IPS-18c (cell line): ENCODE results near the gene NRGN.
"Not testable (repeated sequence)": the region's sequence is repeated elsewhere in the genome, so short reads cannot be mapped to it uniquely, and the experiment has no call there.

Source experiments
- H3K4me3 ChIP-seq: 2 replicates; pipeline ENCODE4 v1.7.0; 2013; ENCODE audit warnings: low read depth, mild to moderate bottlenecking, low read length, moderate library complexity; ENCODE audit not compliant: insufficient read depth
- H3K9me3 ChIP-seq: one replicate; pipeline ENCODE4 v1.6.1; 2013; ENCODE audit warnings: mild to moderate bottlenecking, low read length, moderate library complexity; ENCODE audit not compliant: control insufficient read depth, insufficient read depth

NRGN gene

GRCh38 chr11:124762624-124763155 lies 22.9 kb downstream of the NRGN start:
- peak overlapping the region; percentile 65 for H3K4me3 ChIP-seq
- H3K9me3 ChIP-seq: no peaks in the 10 kb centered on the region

- peak overlapping the region; percentile 65 for H3K4me3 ChIP-seq
- H3K9me3 ChIP-seq: no peaks in the 10 kb centered on the region
These were observed 23.6 kb downstream of the NRGN start for GRCh38 chr11:124763156-124763947.

GRCh38 chr11:124766156-124766555 lies 26.4 kb downstream of the NRGN start:
- H3K9me3 ChIP-seq: no peaks in the 10 kb centered on the region
- no peak overlapping the region for H3K4me3 ChIP-seq

- Histone ChIP-seq H3K9me3 (no peaks in the 10 kb centered on the region), H3K4me3 (no peak overlapping the region)
These were observed 29.2 kb downstream of the NRGN start for GRCh38 chr11:124768914-124769313.

GRCh38 chr11:124769806-124770774 lies 30.3 kb downstream of the NRGN start:
- Histone ChIP-seq H3K9me3 (no peaks in the 10 kb centered on the region), H3K4me3 (no peak overlapping the region)

- not testable (repeated sequence) for H3K4me3 ChIP-seq
These were observed 31.2 kb downstream of the NRGN start for GRCh38 chr11:124770959-124771358.

GRCh38 chr11:124776865-124777645 lies 37.3 kb downstream of the NRGN start:
- Histone ChIP-seq H3K4me3 (no peak overlapping the region), H3K9me3 (no peaks in the 10 kb centered on the region)

More at GRCh38 chr11:124770959-124771358, 31.2 kb downstream of the NRGN start:
- H3K9me3 ChIP-seq: not testable (repeated sequence)

- no peak overlapping the region for H3K4me3 ChIP-seq
- no peaks in the 10 kb centered on the region for H3K9me3 ChIP-seq
These were observed 38.5 kb downstream of the NRGN start for GRCh38 chr11:124778281-124778680.

- Histone ChIP-seq H3K4me3 (no peak overlapping the region), H3K9me3 (no peaks in the 10 kb centered on the region)
These were observed 39.8 kb downstream of the NRGN start for GRCh38 chr11:124779568-124779967.

- Histone ChIP-seq H3K4me3 (no peak overlapping the region), H3K9me3 (no peaks in the 10 kb centered on the region)
These were observed 43.3 kb downstream of the NRGN start for GRCh38 chr11:124783002-124783401.

GRCh38 chr11:124784051-124784450 lies 44.3 kb downstream of the NRGN start:
- H3K4me3 ChIP-seq: no peak overlapping the region
- no peaks in the 10 kb centered on the region for H3K9me3 ChIP-seq

GRCh38 chr11:124788521-124788920 lies 48.8 kb downstream of the NRGN start:
- H3K4me3 ChIP-seq: no peak overlapping the region
- H3K9me3 ChIP-seq: peaks cover 2% of the 10 kb centered on the region

- Histone ChIP-seq H3K4me3 (no peak overlapping the region), H3K9me3 (peaks cover 2% of the 10 kb centered on the region)
These were observed 52.0 kb downstream of the NRGN start for GRCh38 chr11:124791626-124792341.

- H3K4me3 ChIP-seq: no peak overlapping the region
- peaks cover 2% of the 10 kb centered on the region for H3K9me3 ChIP-seq
These were observed 53.9 kb downstream of the NRGN start for GRCh38 chr11:124793466-124794278.

GRCh38 chr11:124796312-124796711 lies 56.6 kb downstream of the NRGN start:
- Histone ChIP-seq H3K9me3 (peaks cover 2% of the 10 kb centered on the region), H3K4me3 (no peak overlapping the region)
